ENCODE data around the gene LSAMP. TPM values are rescaled to one million over a fixed set of nuclear protein-coding genes. Genes with fewer than 3 reads are reported as not detected.
"Not testable (repeated sequence)": the region's sequence is repeated elsewhere in the genome, so short reads cannot be mapped to it uniquely, and the experiment has no call there.

The LSAMP gene
- total RNA-seq, 1 experiment from 2014 or later: 0.21 TPM

GRCh38 chr3:115814006-115814405, 631.3 kb downstream of the LSAMP start:
- no peak for DNase-seq (ENCODE audit: low read depth)

GRCh38 chr3:115808816-115809215, 636.5 kb downstream of the LSAMP start:
- no peak for DNase-seq (ENCODE audit: low read depth)

GRCh38 chr3:115808244-115808643, 637.0 kb downstream of the LSAMP start:
- no peak for DNase-seq (ENCODE audit: low read depth)

- DNase-seq (ENCODE audit: low read depth): no peak
These were observed 638.8 kb downstream of the LSAMP start for GRCh38 chr3:115806501-115806900.

- DNase-seq (ENCODE audit: low read depth): no peak
These were observed 639.8 kb downstream of the LSAMP start for GRCh38 chr3:115805520-115805919.

- DNase-seq (ENCODE audit: low read depth): peak; percentile 93
These were observed 640.6 kb downstream of the LSAMP start for GRCh38 chr3:115804713-115805119.

GRCh38 chr3:115804200-115804599, 641.1 kb downstream of the LSAMP start:
- DNase-seq (ENCODE audit: low read depth): no peak

GRCh38 chr3:115803661-115804060, 641.6 kb downstream of the LSAMP start:
- no peak for DNase-seq (ENCODE audit: low read depth)

GRCh38 chr3:115800489-115801075, 644.7 kb downstream of the LSAMP start:
- peak; percentile 76 for DNase-seq (ENCODE audit: low read depth)

GRCh38 chr3:115800065-115800464, 645.2 kb downstream of the LSAMP start:
- DNase-seq (ENCODE audit: low read depth): not testable (repeated sequence)

- peak; percentile 76 for DNase-seq (ENCODE audit: low read depth)
These were observed 652.9 kb downstream of the LSAMP start for GRCh38 chr3:115792206-115792955.

- not testable (repeated sequence) for DNase-seq (ENCODE audit: low read depth)
These were observed 653.8 kb downstream of the LSAMP start for GRCh38 chr3:115791271-115792153.

- peak; percentile 99 for DNase-seq (ENCODE audit: low read depth)
These were observed 654.5 kb downstream of the LSAMP start for GRCh38 chr3:115790759-115791158.

- DNase-seq (ENCODE audit: low read depth): no peak
These were observed 655.8 kb downstream of the LSAMP start for GRCh38 chr3:115789481-115789880.

- DNase-seq (ENCODE audit: low read depth): peak; percentile 98
These were observed 656.3 kb downstream of the LSAMP start for GRCh38 chr3:115788921-115789470.

GRCh38 chr3:115787818-115788217, 657.5 kb downstream of the LSAMP start:
- DNase-seq (ENCODE audit: low read depth): no peak

GRCh38 chr3:115785782-115786181, 659.5 kb downstream of the LSAMP start:
- DNase-seq (ENCODE audit: low read depth): no peak

- DNase-seq (ENCODE audit: low read depth): peak; percentile 37
These were observed 660.3 kb downstream of the LSAMP start for GRCh38 chr3:115784739-115785536.

GRCh38 chr3:115783938-115784738, 661.1 kb downstream of the LSAMP start:
- peak; percentile 96 for DNase-seq (ENCODE audit: low read depth)

- DNase-seq (ENCODE audit: low read depth): not testable (repeated sequence)
These were observed 661.9 kb downstream of the LSAMP start for GRCh38 chr3:115783426-115783825.
